Activated CD4-positive, CD25-positive, alpha-beta regulatory T cell treated with anti-CD3 and anti-CD28 coated beads, Interleukin-2, amount 50 U/mL, for 72 hours (primary cell): ENCODE measurements around the gene SELENON.

Experiments
- DNase-seq: peaks from one replicate; pipeline ENCODE4 v3.0.0; 2021

Gene SELENON

GRCh38 chr1:25770541-25771220 lies 29.3 kb upstream of the SELENON start:
- DNase-seq = no peak

- no peak for DNase-seq
These were observed 28.5 kb upstream of the SELENON start for GRCh38 chr1:25771221-25772114.

DNA sequence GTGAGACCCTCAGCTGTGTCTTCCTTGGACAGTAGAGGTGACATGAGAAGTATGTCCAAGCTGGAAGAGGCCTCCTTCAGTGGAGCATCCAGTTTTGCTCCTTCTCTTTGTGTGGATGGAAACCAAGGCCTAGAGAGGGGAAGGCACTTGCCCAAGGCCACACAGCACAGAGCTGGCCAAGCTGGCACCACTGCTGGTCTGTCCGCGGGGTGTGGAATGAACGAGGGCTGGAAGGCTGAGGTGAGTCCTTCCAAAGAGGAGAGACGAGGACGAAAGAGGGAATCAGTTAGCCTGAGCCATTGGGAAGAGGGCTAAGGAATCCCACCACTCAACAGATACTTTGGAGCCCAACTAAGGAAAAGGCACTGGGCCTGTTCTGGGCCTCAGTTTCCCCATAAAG lies 27.8 kb upstream of the SELENON start:
- no peak for DNase-seq

- DNase-seq = no peak
These were observed 27.2 kb upstream of the SELENON start for GRCh38 chr1:25772692-25773245.

DNA sequence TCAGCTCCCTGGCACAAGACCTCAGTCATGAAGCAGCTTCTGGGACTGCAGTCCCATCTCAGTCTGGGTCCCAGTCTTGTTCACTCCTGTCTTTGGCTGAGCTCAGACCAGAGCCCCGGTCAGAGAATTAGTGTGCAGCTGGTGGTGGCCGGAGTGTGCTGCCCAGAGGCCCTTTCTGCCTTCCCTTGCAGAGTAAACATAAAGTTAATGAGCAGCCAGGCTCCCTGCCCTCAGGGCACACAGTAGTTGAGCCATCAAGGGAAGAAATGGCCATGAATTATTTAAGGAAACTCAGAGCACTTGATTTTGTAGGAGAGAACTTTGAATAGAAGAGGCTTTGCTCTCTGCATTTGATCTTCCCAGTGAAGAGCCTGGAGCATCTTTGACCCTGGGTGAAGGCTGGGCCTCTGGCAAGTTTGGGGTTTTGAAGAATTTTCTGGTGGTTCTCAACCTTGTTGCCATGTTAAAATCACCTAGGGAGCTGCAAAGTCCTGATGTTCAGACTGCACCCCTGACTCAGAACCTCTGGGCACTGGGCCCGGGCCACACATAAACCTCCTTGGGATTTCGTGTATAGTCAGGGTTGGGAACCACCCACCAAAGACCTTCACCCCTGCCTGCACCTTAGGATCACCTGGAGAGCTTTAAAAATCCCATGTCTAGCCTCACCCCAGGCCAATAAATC lies 26.4 kb upstream of the SELENON start:
- no peak for DNase-seq

DNA sequence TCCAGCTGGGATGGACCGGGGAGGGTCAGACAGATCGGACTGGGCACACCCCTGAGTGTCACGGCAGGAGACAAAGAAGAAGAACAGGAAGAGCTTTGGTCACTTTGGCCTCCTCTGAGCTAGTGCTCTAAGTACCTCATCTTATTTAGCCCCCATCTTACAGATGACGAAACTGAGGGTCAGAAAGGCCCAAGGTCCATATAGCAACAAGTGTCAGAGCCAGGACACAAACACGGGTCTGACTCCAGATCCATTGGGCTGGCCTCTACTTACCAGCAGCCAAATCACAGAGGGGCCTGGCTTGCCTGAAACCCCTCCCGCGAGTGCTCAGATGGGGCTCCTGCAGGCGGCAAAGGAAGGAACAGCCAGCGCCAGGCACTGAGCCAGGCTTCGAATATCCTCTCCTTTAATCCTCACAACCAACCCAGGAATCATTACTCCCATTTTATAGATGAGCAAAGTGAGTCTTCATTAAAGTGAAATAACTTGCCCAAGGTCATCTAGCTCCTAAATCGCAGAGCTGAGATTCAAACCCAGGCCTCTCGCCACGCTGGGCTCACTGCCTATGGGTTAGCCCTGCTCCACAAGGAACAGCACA lies 25.7 kb upstream of the SELENON start:
- no peak for DNase-seq

- DNase-seq = peak; percentile 66
These were observed 24.8 kb upstream of the SELENON start for GRCh38 chr1:25774921-25775771.

DNA sequence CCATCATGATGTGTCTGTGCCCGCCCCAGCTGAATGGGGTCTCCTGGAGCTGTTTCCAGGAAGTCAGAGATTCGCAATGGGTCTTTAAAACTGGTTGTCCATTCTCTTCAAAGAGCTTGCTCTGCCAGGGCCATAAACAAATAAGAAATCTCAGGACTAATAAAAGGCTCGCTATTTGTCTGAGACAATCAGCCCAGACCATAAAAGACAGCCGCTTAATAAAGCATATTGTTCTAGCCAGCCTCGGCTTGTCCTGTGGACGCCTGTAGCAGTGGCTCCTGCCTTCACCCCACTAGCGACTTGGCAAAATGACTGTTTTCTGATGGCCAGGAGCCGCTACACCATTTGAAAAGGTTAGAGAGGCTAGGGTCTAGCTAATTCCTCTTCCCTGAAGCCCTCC lies 20.6 kb upstream of the SELENON start:
- DNase-seq = no peak

GRCh38 chr1:25779894-25780293 lies 20.1 kb upstream of the SELENON start:
- no peak for DNase-seq

- no peak for DNase-seq
These were observed 19.5 kb upstream of the SELENON start for GRCh38 chr1:25780318-25781129.

DNA sequence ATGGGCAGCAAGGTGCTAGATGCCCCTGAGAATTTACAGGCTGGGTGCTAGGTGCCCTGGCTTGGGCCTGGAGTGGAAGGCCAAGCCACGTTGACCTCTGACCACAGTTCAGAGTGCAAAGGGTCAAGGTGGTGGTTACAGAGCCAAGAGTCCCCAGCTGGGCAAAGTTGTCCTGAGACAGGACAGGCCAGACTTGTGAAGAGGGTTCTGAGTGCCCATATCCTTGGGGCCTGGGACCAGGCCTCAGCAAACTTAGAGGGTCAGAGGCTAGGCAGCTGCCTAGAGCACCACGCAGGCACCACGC lies 18.9 kb upstream of the SELENON start:
- DNase-seq = no peak

GRCh38 chr1:25782608-25783201 lies 17.3 kb upstream of the SELENON start:
- DNase-seq = no peak

- DNase-seq = no peak
These were observed 15.4 kb upstream of the SELENON start for GRCh38 chr1:25784575-25785051.

GRCh38 chr1:25785333-25786067 lies 14.5 kb upstream of the SELENON start:
- no peak for DNase-seq

- no peak for DNase-seq
These were observed 12.9 kb upstream of the SELENON start for GRCh38 chr1:25786887-25787759.

GRCh38 chr1:25787760-25788166 lies 12.2 kb upstream of the SELENON start:
- no peak for DNase-seq

- DNase-seq = no peak
These were observed 9.5 kb upstream of the SELENON start for GRCh38 chr1:25790472-25790871.

DNA sequence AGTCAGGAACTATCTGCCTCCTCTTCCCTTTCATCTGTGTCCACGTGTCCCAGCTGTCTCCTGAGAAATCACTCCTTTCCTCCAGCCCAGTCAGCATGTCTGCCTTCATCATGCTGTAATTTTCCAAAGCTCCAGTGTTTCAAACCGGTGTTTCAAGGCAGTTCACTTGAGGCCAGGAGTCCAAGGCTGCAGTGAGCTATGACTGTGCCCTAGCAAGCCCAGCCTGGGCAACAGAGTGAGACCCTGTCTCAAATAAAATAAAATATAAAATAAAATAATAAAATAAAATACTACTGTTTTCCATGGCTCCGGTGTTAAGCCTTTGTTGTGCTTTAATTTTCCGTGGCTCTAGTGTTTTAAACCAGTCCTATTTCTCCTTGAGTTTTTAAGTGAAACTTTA lies 7.9 kb upstream of the SELENON start:
- DNase-seq = no peak

GRCh38 chr1:25793585-25794170 lies 6.3 kb upstream of the SELENON start:
- no peak for DNase-seq
